Keratinocyte (primary cell): Measurements from ENCODE around the gene DEF6. TPM values are rescaled to one million over a fixed set of nuclear protein-coding genes. Genes with fewer than 3 reads are reported as not detected.

Experiments
- DNase-seq: peaks from one replicate; pipeline ENCODE4 v3.0.0-alpha.2; 2011; ENCODE audit warnings: low read depth, missing footprints, low spot score
- FAIRE-seq: peaks from 2 replicates; lab custom pipeline; 2011; peaks lifted over from hg19 to GRCh38; lab: Jason Lieb, UNC
- H2AFZ ChIP-seq: 2 replicates; pipeline ENCODE4 v1.6.0; 2012; ENCODE audit warnings: low read length, control low read depth, inconsistent platforms; ENCODE audit not compliant: control insufficient read depth
- H3K27ac ChIP-seq: 2 replicates; pipeline ENCODE4 v1.5.1; 2011; ENCODE audit warnings: low read length; ENCODE audit not compliant: control insufficient read depth, insufficient read depth
- H3K27me3 ChIP-seq: 3 replicates; pipeline ENCODE4 v1.6.0; 2011; ENCODE audit warnings: low read length; ENCODE audit not compliant: control insufficient read depth, insufficient read depth; ENCODE audit errors: extremely low read depth
- H3K36me3 ChIP-seq, 2 experiments: 2 replicates in 1 of 2; 3 replicates in 1 of 2; pipeline ENCODE4 v1.5.1; 2011; ENCODE audit warnings: low read length in 2 of 2, mild to moderate bottlenecking in 1 of 2; ENCODE audit not compliant: control insufficient read depth in 2 of 2, insufficient read depth in 2 of 2; ENCODE audit errors: extremely low read depth in 1 of 2
- H3K4me1 ChIP-seq: 3 replicates; pipeline ENCODE4 v1.5.1; 2011; ENCODE audit warnings: low read length; ENCODE audit not compliant: control insufficient read depth, insufficient read depth; ENCODE audit errors: extremely low read depth
- H3K4me2 ChIP-seq: 3 replicates; pipeline ENCODE4 v1.6.0; 2011; ENCODE audit warnings: low read depth, low read length; ENCODE audit not compliant: control insufficient read depth, insufficient read depth; ENCODE audit errors: extremely low read depth
- H3K4me3 ChIP-seq, 3 experiments: fragments of 200-600 bp in 1 of 3; sonication (generic) in 1 of 3; 2 replicates in 2 of 3; 3 replicates in 1 of 3; pipeline ENCODE4 v1.5.1; 2011 to 2016; ENCODE audit warnings: low read length in 3 of 3, mild to moderate bottlenecking in 3 of 3, control low read depth in 2 of 3, inconsistent platforms in 1 of 3, low read depth in 1 of 3, mixed read lengths in 1 of 3, mixed run types in 1 of 3, moderate library complexity in 1 of 3; ENCODE audit not compliant: control insufficient read depth in 2 of 3, insufficient read depth in 2 of 3; ENCODE audit errors: extremely low read depth in 1 of 3
- H3K79me2 ChIP-seq: 2 replicates; pipeline ENCODE4 v1.6.0; 2012; ENCODE audit warnings: low read length; ENCODE audit not compliant: control insufficient read depth, insufficient read depth
- H3K9ac ChIP-seq: 3 replicates; pipeline ENCODE4 v1.6.0; 2011; ENCODE audit warnings: low read length; ENCODE audit not compliant: control insufficient read depth, insufficient read depth; ENCODE audit errors: extremely low read depth
- H3K9me1 ChIP-seq: 3 replicates; pipeline ENCODE4 v1.6.0; 2011; ENCODE audit warnings: low read length; ENCODE audit not compliant: control insufficient read depth, insufficient read depth; ENCODE audit errors: extremely low read depth
- H3K9me3 ChIP-seq: 2 replicates; pipeline ENCODE4 v1.5.1; 2012; ENCODE audit warnings: low read depth, low read length; ENCODE audit not compliant: control insufficient read depth
- H4K20me1 ChIP-seq: 3 replicates; pipeline ENCODE4 v1.6.0; 2011; ENCODE audit warnings: low read length; ENCODE audit not compliant: control insufficient read depth, insufficient read depth; ENCODE audit errors: extremely low read depth
- CTCF ChIP-seq, 3 experiments: IDR thresholded peaks in 1 of 3; conservative IDR thresholded peaks in 1 of 3; optimal IDR thresholded peaks in 1 of 3; 2 replicates in 2 of 3; 3 replicates in 1 of 3; pipeline versions ENCODE3 to v1.5.1; 2011; ENCODE audit warnings: low read length in 3 of 3, mild to moderate bottlenecking in 3 of 3, moderate library complexity in 2 of 3, control low read depth in 1 of 3, inconsistent platforms in 1 of 3; ENCODE audit not compliant: insufficient read depth in 2 of 3; ENCODE audit errors: extremely low read depth in 1 of 3
- EZH2 ChIP-seq: IDR thresholded peaks from one replicate; pipeline ENCODE4 v1.6.1; 2012; ENCODE audit warnings: inconsistent platforms, mild to moderate bottlenecking, low read length, moderate library complexity
- dilution Hi-C: fragments of 300-500 bp; cut with MboI; formaldehyde crosslinking; loops from one replicate; pipeline ENCODE4 v1.7.0; 2020; ENCODE audit warnings: low sequenced_read_pairs; ENCODE audit not compliant: extremely low pct_ligation_motif_present
- polyA plus RNA-seq, 5 experiments: library from polyadenylated mRNA; depleted of rRNA in 3 of 5; stranded (reverse) in 3 of 5; stranded (forward) in 1 of 5; unstranded in 1 of 5; fragments of >200 nt; gene quantifications; 1 replicate in 1 of 5; 2 replicates in 3 of 5; 3 replicates in 1 of 5; pipeline versions ENCODE4 v1.2.1 to v1.2.3, GENCODE V29; 2011 to 2012; ENCODE audit warnings: missing spikeins in 2 of 5, low read depth in 1 of 5, low replicate concordance in 1 of 5

The DEF6 gene
- polyA plus RNA-seq, 1 donor (not counting 4 experiments of a cell fraction or from before 2014, with no cell fraction given) = 17.3 TPM

GRCh38 chr6:35296931-35297600 lies 552 bp upstream of the DEF6 start:
- H3K9me1 ChIP-seq = no peaks in the 10 kb centered on the region
- peaks cover 24% of the 10 kb centered on the region for H3K79me2 ChIP-seq
- dilution Hi-C loops = no loop called here
- peak overlapping the region in 1 of 3 experiments; percentile 86 for H3K4me3 ChIP-seq
- H3K36me3 ChIP-seq = peaks cover 5 to 18% of the 10 kb centered on the region in 2 experiments
- H3K27ac ChIP-seq = peak overlapping the region; percentile 89
- FAIRE-seq = no peak
- peak overlapping the region; percentile 98 for H3K4me2 ChIP-seq
- peak overlapping the region; percentile 23 for H2AFZ ChIP-seq
- peak overlapping the region; percentile 86 for H3K9ac ChIP-seq
- TF ChIP-seq CTCF (optimal IDR thresholded peaks at IDR 0.05 in 1 of 3, IDR thresholded peaks at IDR 0.05 in 1 of 3, conservative IDR thresholded peaks at IDR 0.05 in 1 of 3; ENCODE audit: extremely low read depth in 1 of 3, insufficient read depth in 2 of 3, low read length in 3 of 3) = no peak
- no peak for TF ChIP-seq EZH2
- no peaks in the 10 kb centered on the region for H3K9me3 ChIP-seq
- no peaks in the 10 kb centered on the region for H4K20me1 ChIP-seq
- peaks cover 31% of the 10 kb centered on the region for H3K4me1 ChIP-seq
- no peak for DNase-seq
- no peaks in the 10 kb centered on the region for H3K27me3 ChIP-seq

- peak overlapping the region; percentile 86 for H3K9ac ChIP-seq
- peak overlapping the region; percentile 36 for H2AFZ ChIP-seq
- peaks cover 4 to 12% of the 10 kb centered on the region in 2 experiments for H3K36me3 ChIP-seq
- H3K4me1 ChIP-seq = peaks cover 46% of the 10 kb centered on the region
- peak overlapping the region; percentile 89 for H3K27ac ChIP-seq
- no peaks in the 10 kb centered on the region for H3K9me3 ChIP-seq
- no peaks in the 10 kb centered on the region for H4K20me1 ChIP-seq
- FAIRE-seq = no peak
- no peaks in the 10 kb centered on the region for H3K9me1 ChIP-seq
- H3K4me3 ChIP-seq = peak overlapping the region; percentile 60 to 86 (median 73)
- dilution Hi-C loops = no loop called here
- DNase-seq = no peak
- H3K79me2 ChIP-seq = peaks cover 27% of the 10 kb centered on the region
- H3K27me3 ChIP-seq = no peaks in the 10 kb centered on the region
- peak overlapping the region; percentile 98 for H3K4me2 ChIP-seq
- TF ChIP-seq EZH2 (no peak), CTCF (optimal IDR thresholded peaks at IDR 0.05 in 1 of 3, IDR thresholded peaks at IDR 0.05 in 1 of 3, conservative IDR thresholded peaks at IDR 0.05 in 1 of 3; ENCODE audit: extremely low read depth in 1 of 3, insufficient read depth in 2 of 3, low read length in 3 of 3) (no peak)
These were observed 1.1 kb downstream of the DEF6 start for GRCh38 chr6:35298625-35299140.
